ENCODE measurements around the gene PHC3. TPM values are rescaled to one million over a fixed set of nuclear protein-coding genes. Genes with fewer than 3 reads are reported as not detected.
A peak's percentile ranks its signal among the peaks of the same experiment; 100 is the strongest.

Gene PHC3
- total RNA-seq = 100 to 1,000 TPM in 2 of 4 donors, 10 to 100 TPM in 2; 73.1 to 128 (median 93.7) TPM

GRCh38 chr3:170180908-170181885 lies at the start of gene PHC3:
PHC3 (minus strand) TSS chr3:170181733; CDS start chr3:170181715, 18 bp downstream.
- WGBS, 2 donors = 2% methylated on average over 25 to 40 of the region's 71 CpGs
- H3K4me3 ChIP-seq (replicated peaks in 1 of 3) = peak within 1 kb of the TSS; percentile 68 to 95 (median 81)
- H3K27me3 ChIP-seq = no peaks in the 10 kb centered on the region
- no peaks in the 10 kb centered on the region for H3K9me3 ChIP-seq
- TF ChIP-seq POLR2A (IDR thresholded peaks at IDR 0.05) = peak; percentile 12 to 90
- TF ChIP-seq CTCF (IDR thresholded peaks at IDR 0.05) = peak in 3 of 6 experiments; percentile 14 to 22 (median 19)
- peak; percentile 92 to 93 for DNase-seq
- peaks cover 13 to 18% of the 10 kb centered on the region in 2 donors for H3K4me1 ChIP-seq
- H3K27ac ChIP-seq = peak within 1 kb of the TSS; percentile 97 to 98 (median 98)
- intact Hi-C loops (cut with DNase I) = no loop called here
- peaks cover 13 to 15% of the 10 kb centered on the region in 2 donors for H3K36me3 ChIP-seq

GRCh38 chr3:170228093-170228766 lies 46.7 kb upstream of the PHC3 start:
- H3K27ac ChIP-seq = peak overlapping the region; percentile 51 to 87 (median 77)
- H3K27me3 ChIP-seq = no peaks in the 10 kb centered on the region
- TF ChIP-seq CTCF (IDR thresholded peaks at IDR 0.05) = no peak
- no peak for TF ChIP-seq POLR2A (IDR thresholded peaks at IDR 0.05)
- DNase-seq = peak; percentile 15 to 31
- WGBS, 2 donors = 55 to 68% methylated on average over 2 of the region's 2 CpGs
- intact Hi-C loops (cut with DNase I) = no loop called here
- no peaks in the 10 kb centered on the region for H3K36me3 ChIP-seq
- no peaks in the 10 kb centered on the region for H3K9me3 ChIP-seq
- peaks cover 61% of the 10 kb centered on the region in 2 donors for H3K4me1 ChIP-seq
- no peak overlapping the region for H3K4me3 ChIP-seq (replicated peaks in 1 of 3)

- TF ChIP-seq POLR2A (IDR thresholded peaks at IDR 0.05) = no peak
- no peak for TF ChIP-seq CTCF (IDR thresholded peaks at IDR 0.05)
- no peak for DNase-seq
- H3K27ac ChIP-seq = peak overlapping the region; percentile 32 to 87 (median 51)
- 23 to 38% methylated on average over 1 of the region's 1 CpG for WGBS, 2 donors
- no peaks in the 10 kb centered on the region for H3K27me3 ChIP-seq
- no peak overlapping the region for H3K4me3 ChIP-seq (replicated peaks in 1 of 3)
- intact Hi-C loops (cut with DNase I) = no loop called here
- no peaks in the 10 kb centered on the region for H3K9me3 ChIP-seq
- no peaks in the 10 kb centered on the region for H3K36me3 ChIP-seq
- peaks cover 48 to 50% of the 10 kb centered on the region in 2 donors for H3K4me1 ChIP-seq
Observed at GRCh38 chr3:170226426-170226960, 45.0 kb upstream of the PHC3 start.

GRCh38 chr3:170225166-170225565 lies 43.6 kb upstream of the PHC3 start:
- peak overlapping the region in 2 of 3 donors; percentile 32 to 47 for H3K27ac ChIP-seq
- H3K36me3 ChIP-seq = no peaks in the 10 kb centered on the region
- no peak overlapping the region for H3K4me3 ChIP-seq (replicated peaks in 1 of 3)
- no peaks in the 10 kb centered on the region for H3K27me3 ChIP-seq
- TF ChIP-seq CTCF (IDR thresholded peaks at IDR 0.05) (no peak), POLR2A (IDR thresholded peaks at IDR 0.05) (no peak)
- intact Hi-C loops (cut with DNase I) = no loop called here
- WGBS, 2 donors = 94% methylated on average over 1 of the region's 1 CpG
- DNase-seq = no peak
- no peaks in the 10 kb centered on the region for H3K9me3 ChIP-seq
- H3K4me1 ChIP-seq = peaks cover 46 to 49% of the 10 kb centered on the region in 2 donors
